Activated T-helper 1 cell treated with Interleukin-2 at 50 U/mL for 16 hours (primary cell): Measurements from ENCODE around the gene RBM12.
"Not testable (repeated sequence)": the region's sequence is repeated elsewhere in the genome, so short reads cannot be mapped to it uniquely, and the experiment has no call there.

Experiments used
- DNase-seq: peaks from one replicate; pipeline ENCODE4 v3.0.0-alpha.2; 2020; ENCODE audit warnings: low read depth

The RBM12 gene

DNA sequence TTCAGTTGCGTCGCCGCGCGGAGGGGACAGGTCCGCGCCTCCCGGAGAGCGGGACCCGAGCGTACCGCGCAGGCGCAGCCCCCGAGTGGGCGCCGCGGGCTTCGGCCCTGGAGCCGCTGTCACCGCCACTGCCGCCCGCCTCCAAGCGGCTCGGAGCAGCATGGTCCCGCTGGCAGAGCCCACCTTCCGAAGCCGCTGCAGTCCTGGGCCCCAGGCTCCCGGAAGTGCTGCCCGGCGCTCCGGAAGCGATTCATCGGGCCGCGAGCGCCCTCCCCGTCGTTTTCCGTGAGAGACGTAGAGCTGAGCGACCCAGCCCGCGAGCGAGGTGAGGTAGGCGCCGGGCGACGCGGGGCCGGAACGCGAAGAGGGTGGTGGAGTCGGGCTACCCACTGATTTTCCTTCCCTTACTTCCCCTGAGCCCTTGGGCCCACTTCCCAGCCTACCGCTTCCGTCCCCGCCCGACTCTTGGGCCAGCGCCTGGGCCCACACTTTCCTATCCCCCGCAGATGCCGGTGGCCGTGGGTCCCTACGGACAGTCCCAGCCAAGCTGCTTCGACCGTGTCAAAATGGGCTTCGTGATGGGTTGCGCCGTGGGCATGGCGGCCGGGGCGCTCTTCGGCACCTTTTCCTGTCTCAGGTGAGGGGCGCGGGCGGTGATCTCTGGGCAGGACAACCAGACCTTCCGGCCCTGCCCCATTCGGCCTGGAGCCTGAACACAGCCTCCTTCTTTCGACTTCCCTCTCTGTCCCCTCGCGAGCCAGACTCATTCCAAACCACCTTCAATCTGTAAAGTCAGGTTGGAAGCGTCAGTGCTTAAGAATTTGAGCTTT, 34.6 kb upstream of the RBM12 start, which contains the start of the genes NFS1 and ROMO1:
Gene NFS1, minus strand, starts transcription at position 226 of the 830 bp plus-strand sequence. Its CDS starts 64 bp downstream, at position 162.
Gene ROMO1, plus strand, starts transcription at position 279 of the 830 bp plus-strand sequence. Its CDS starts 228 bp downstream, at position 507.
- DNase-seq: peak; percentile 78

DNA sequence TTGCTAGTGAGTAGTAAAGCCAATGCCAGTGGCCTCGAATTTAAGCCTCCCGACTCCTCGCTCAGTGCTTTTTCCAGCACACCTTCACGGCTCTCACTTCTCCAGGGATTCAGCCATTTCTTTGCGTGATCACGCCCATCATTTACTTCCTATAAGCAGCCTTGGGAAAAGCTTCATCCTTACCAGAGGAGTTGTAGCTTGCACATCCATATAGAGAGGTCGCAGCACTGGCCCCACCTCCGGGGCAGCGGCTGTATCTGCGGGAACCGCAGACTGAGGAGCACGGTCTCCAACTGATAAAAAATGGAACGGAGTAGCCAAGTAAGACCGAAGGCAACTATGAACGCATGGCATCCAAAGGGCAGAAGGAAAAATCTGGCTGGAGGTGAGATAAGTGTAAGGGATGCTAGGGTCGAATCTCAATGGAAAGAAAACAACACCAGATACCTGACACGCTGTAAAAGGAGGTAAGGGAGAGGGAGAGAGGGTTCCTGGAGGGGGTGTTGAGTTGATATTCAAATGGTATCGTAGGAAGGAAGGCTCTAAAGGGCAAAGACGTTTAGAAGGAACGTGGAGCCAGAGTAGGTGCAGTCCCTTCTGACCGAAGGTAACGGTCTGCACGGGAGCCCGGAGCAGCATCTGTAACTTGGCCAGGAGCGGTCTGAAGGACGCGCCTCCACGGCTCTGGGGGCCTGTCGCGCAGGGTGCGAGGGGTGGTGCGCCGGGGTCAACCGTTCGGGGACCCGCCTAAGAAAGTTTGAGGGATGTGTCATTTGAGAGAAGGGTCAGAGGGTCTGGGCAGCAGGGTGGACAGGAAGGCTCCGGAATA, 33.8 kb upstream of the RBM12 start:
- no peak for DNase-seq

DNA sequence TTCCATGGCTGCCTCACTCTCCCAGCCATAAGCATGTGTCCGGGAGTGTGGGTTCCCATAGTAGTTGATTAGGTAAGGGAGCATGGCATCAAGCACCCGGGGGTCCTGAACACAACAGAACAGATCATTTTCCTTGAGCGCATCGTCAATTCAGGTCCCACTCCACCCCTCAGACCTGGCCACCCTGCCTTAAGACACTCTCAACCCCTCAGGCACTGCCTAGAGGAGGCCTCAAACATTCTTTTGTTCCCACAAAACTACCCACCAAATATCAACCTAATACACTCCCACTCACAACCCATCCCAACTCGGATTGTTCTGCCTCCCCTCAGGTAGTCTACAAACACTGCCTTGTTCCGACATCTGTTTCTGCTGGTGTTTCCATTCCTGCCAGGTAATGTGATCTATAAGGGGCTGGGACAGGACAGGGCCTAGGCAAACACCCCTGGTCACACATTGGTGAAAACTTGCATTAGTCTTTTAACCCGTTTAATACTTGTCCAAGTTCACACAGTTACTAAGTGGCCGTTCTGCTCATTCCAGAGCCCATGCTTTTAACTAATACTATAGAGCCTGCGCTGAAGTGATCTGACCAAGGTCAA, 33.1 kb upstream of the RBM12 start:
- DNase-seq: no peak

DNA sequence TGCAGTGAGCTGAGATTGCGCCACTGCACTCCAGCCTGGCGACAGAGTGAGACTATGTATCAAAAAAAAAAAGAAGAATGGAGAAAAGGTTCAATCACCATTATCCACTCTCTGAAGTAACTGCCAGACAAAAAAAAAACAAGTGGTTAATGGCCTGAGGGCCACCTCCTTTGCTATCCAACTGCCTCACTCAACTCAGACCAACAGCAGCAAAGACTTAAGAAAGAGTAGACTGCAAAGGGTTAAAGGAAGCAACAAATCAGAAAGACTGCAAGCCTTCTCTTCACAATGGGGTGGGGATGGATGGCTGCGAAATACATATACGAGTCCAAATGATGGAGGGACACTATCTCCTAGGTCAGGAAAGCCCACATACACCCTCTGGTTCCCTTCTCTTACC, 31.3 kb upstream of the RBM12 start:
- DNase-seq: no peak

DNA sequence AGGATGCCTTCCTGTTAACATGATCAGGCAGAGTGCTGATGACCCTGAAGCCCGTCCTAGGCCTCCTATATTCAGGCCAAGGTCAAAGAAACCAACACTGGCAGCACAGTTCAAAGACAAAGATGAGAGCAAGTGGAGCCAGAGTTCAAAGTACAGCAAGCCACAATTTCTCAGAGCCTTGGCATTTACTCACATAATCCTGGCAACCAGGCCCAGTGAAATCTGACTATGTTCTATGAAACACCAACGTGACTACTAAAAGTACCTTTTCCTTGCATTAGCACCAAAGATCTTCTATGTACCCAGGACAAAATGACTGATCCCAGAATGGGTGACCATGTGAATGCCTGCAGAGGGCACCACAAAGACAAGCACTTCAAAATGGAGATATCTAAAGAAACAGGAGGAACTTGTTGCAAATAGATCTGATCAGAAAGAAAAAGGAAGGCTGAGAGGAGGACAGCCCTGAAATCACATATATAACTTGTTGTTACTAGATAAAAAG, 30.6 kb upstream of the RBM12 start:
- no peak for DNase-seq

DNA sequence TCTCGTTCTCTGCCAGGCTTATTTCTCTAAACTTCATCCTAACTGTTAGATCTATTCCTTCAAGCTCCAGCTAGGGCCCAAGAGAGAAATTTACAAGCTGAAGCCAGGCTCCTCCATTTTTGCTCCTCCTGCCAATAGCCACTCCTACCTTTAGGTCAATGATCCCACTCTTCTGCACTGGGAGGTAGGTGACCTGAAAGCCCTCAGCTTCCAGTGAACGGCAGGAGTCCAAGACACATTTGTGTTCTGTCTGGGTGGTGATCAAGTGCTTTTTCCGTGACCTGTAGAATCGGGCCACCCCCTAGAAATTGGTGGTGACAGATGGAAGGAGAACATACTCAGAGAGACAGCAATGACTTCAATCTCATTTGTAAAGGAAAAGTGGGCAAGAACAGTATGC, 25.6 kb upstream of the RBM12 start:
- no peak for DNase-seq

DNA sequence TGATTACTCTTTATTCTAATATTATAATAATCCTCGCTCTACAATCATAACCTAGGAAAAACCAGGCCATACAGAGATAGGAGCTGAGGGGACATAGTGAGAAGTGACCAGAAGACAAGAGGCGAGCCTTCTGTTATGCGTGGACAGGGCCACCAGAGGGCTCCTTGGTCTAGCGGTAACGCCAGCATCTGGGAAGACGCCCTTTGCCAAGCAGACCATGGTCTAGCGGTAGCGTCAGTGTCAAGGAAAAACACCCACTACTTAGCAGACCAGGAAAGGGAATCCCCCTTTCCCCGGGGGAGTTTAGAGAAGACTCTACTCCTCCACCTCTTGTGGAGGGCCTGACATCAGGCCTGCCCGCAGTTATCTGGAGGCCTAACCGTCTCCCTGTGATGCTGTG, 22.2 kb upstream of the RBM12 start:
- DNase-seq: not testable (repeated sequence)

DNA sequence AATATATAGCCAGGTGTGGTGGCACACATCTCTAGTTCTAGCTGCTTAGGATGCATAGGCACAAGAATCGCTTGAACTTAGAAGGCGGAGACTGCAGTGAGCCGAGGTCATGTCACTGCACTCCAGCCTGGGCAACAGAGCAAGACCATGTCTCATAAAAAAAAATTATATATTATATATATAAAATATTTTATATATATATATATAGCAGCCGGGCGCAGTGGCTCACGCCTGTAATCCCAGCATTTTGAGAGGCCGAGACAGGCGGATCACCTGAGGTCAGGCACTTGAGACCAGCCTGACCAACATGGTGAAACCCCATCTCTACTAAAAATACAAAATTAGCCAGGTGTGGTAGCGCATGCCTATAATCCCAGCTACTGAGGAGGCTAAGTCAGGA, 20.7 kb upstream of the RBM12 start:
- not testable (repeated sequence) for DNase-seq

DNA sequence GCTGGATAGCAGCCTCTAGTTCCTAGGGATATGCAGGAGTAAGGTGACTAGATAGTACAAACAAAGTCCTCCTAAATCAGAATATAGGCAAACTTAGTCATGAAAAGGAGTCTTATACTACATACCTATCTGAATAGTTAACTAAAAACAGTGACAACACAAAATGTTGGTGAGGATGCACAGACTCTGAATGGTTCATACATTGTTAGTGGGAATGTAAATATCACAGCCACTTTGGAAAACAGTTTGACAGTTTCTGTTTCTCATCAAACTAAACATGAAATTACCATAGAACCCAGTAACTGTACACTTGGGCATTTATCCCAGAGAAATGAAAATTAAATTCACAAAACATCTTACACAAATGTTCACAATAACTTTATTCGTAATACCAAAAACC, 17.3 kb upstream of the RBM12 start:
- DNase-seq: no peak

DNA sequence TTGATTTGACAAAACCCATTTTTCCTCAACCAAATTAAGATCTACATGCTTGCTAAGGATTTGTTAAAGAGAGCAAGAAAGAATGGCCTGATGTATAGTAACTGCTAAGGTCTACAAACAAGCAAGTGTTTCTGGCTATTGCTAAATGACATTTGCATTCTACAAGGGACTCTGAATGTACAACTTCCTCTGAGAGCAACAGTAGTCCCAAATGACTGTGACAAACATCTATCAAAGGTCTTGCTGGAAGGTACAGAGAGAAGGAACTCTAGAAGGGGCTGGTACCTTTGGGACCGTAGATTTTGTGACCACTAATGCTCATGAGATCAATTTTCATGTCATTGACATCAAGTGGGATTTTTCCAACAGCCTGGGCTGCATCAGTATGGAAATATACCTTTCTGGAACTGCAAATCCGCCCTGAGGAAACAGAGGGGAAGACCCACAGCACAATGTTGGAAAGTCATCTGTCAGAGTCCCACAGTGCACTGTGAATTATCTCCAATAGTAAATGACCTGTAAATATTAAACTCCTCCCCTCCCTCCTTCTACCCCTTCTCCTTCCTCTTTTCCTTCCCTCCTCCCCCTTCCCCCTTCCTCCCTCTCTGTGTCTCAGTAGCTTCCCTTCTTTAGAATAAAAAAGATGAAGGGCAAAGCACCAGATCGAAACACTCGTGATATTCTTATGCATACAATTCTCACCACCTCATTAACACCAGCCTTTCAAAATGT, 15.9 kb upstream of the RBM12 start:
- DNase-seq: no peak

DNA sequence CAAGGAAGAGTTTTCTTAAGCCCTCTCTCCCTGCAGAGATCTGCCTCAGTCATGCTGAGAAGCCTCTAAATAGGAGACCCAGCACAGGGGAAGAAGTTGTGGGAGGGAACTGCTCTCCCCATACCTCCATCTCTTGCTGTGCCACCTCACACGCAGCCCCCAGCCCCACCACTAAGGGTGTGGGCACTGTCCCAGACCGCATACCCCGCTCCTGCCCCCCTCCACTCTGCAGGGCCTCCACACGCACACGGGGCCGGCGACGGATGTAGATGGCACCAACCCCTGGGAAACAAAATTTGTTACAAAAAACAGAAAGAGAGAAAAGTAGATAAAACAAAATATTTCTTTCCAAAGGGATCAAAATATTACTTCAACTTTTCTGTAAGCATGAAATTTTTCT, 10.2 kb upstream of the RBM12 start:
- DNase-seq: no peak

DNA sequence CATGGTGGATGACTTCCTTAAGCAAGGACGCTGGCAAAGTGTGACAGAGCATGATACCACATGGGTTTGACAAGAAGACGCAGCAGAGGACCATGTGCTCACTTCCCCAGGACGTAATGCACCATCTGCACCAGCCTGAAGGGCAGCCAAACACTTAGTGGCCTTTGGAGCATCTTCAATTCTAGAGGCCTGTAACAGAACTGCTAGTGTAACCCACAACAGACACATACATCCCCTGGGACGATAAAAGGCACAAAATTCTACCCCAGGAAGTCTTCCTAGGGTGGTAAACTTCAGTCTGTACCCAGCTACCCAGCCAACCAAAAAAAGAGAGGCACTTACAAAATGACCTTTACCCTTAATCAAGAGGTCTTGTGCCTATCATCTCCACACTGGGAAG, 9.2 kb upstream of the RBM12 start:
- DNase-seq: no peak

DNA sequence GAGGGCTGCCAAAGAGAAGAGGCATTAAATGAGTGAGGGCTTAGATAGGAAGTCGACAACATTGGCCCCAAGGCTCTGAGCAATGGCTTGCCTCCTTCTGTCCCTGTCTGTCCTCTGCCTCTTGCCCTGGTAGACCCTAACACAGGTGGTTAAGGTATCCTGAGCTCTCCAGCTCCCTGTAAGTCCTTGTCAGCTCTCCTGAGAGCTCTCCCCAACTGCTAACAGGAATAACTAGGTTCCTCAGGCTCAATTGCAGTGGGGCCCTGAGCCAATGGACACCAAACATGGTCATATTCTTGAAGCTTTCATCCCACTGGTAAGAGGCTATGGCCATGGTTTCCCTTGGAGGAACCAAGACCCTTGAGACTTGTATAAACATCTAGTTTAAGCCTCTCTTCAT, 5.0 kb upstream of the RBM12 start:
- DNase-seq: no peak

DNA sequence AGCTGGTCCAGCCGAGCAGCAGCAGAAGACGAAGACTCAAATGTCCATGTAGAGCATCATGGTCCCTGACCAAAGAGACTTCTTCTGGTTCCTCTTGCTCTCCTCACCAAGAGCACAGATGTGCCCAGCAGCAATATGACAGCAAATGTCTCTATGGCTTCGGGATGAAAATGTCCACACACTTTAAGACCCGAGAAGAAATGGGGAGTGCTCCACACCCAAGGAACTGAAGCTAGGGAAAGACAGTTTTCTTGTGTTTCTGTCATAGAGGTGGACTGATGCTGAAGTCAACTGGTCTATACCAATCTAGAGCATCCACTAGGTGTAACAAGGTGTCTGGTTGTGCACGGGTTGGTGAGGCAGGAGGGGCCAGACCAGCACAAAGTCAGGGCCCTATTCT, 4.5 kb upstream of the RBM12 start:
- no peak for DNase-seq

DNA sequence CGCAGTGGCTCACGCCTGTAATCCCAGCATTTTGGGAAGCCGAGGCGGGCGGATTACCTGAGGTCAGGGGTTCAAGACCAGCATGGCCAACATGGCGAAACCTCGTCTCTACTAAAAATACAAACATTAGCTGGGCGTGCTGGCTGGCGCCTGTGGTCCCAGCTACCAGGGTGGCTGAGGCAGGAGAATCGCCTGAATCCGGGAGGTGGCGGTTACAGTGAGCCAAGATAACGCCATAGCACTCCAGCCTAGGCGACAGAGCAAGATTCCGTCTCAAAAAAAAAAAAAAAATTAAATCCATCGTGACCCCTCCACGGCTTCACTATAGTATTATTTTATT, 1.2 kb upstream of the RBM12 start:
- no peak for DNase-seq

DNA sequence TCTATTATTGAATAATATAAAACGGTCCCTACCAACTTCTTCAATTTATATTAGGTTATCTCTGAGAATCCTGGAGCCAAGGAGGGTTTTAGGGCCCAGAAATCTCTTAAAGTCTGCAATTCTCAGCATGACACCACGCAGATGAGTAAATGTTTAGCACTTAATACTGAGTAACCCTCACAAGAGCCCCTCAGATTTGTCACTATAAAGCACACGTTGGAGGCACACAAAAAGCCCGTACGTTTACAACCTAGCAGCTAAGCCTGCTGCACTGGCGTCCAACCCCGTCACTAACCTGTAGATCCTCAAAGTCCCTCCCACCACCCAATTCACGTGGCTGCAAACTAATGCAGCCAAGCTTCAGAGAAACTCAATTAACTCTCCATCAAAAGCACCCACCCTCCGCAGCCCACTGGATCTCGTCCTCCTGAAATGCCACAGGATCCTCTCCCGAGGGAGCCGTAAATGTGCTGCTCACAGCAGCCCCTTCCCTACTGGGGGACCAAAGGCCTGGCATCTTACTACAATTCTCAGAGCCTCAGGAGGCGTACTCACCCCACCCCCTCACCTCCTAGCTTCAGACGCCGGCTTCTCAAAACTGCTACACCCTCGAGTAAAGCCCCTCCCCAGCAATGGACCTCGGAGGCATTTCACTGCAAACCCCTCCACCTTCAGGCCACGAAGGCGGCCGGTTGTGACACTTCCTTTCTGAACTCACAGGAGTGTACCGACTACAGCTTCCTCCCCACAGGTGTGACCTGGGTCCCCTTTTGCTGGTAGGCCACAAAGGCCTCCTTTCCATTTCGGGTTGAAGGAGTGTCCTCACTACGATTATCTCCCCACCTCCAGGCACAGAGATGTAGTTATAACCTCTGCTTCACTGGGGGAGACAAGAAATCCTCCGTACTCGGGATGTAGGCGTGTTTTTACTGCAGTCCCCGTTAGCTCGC, 909 bp downstream of the RBM12 start:
- peak; percentile 46 for DNase-seq

DNA sequence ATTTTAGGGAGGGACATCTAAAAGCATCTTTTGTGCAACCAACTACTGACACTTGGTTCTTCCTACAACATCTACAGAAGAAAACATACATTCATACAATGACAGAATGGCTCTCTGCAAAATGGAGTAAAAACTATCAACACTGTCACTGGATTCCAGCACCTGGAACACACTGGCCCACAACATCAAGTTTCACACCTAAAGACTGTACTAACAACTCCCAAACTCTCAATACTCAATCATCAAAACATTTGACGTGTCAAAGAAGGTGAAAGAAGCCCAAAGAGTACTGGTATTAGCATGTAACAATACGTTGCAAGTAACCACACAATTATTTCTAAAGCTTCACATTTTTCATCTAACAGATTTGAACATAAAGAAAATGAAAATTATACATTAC, 2.1 kb downstream of the RBM12 start:
- no peak for DNase-seq

DNA sequence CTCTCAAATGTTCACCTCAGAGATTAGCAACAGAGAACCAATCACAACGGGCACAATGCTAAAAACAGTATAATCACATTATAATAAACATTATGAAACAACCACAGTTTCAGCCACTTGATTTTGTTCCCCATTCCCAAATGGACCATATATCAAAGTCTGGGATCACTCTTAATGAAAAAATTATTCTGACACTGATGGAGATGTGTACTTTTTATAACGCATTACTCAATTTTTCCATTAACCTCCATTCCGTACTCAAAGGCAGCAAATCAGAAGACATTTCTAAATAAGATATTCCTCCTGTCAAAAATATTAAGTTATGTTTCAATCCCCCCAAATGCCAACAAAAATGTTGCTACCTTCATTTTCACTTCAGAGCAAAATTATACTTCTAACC, 2.8 kb downstream of the RBM12 start:
- DNase-seq: no peak

DNA sequence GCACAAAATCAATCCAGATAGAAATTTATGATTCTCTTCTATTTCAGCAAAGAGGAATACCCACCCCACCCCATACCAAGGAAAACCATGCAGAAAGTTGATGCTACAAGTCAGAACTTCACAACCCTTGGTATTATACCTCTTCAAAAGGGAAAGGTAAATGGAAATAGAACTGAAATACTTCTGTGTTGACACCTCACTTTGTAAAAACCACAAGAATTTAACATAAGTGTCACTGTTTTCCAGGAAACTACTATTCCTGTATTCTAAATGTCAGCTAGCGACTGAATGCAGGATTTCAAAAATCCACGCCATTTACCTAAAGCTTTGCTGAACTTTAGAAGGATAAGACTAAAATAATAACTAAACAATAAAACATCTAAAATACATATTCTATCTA, 3.6 kb downstream of the RBM12 start:
- no peak for DNase-seq

DNA sequence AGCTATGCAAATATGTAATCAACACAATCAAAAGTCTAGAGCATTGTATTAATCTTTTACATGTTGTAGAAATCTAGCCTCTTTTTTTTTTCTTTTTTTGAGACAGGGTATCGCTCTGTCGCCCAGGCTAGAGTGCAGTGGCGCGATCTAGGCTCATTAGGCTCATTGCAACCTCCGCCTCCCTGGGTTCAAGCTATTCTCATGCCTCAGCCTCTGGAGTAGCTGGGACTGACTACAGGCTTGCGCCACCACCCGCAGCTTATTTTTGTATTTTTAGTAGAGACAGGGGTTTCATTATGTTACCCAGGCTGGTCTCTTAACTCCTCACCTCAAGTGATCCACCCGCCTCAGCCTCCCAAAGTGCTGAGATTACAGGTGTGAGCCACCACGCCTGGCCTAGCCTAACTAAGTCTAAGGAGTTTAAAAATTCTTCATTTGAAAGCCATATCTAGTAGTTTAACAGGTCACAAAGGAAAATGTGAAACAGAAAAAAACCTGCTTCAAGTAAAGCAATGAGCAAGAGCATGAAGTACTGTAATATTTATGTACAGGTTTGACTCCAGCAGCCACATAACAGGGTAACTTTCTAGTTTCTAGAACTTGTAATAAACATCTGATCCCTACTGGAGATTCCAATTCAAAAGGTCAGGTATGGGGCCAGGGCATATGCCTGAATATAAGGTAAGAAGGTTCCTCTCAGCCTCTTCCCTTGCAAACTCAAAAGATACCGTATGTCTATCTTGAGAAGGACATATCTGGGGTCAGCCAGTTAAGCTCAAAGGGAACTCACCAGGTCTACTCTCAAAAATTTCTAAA, 4.4 kb downstream of the RBM12 start:
- no peak for DNase-seq
